Measurements from ENCODE around the gene IGFN1.

Gene IGFN1

DNA sequence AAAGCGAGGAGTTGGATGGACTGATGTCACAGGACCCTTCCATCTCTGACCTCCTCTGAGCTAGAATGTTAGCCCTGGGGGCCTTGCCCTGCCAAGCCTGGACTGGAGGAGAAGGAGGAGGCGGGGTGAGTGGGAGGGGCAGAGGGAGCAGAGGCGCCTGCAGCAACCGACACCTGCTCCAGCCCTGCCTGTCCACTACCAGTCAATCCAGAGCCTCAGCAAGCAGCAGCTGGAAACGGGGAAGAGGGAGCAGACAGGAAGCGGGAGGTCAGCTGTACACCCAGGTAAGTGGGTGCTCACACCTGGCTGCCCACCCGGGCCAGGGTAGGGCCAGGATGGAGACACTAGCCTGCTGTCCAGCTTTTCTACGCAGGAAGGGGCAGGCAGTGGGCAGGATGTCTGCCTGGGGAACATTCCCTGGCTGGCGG lies at the start of gene IGFN1:
IGFN1 (plus strand) TSS at position 201 of the 428 bp plus-strand sequence. CDS start 2,470 bp downstream, outside the sequence.
- Histone ChIP-seq H3K4me2 (no peak within 1 kb of the TSS), H3K4me3 (IDR thresholded peaks at IDR 0.05; ENCODE audit: insufficient read depth, low read depth, low read length) (no peak within 1 kb of the TSS), H3K36me3 (ENCODE audit: insufficient read depth) (no peaks in the 10 kb centered on the region), H4K20me1 (ENCODE audit: insufficient read depth) (no peaks in the 10 kb centered on the region), H3K4me1 (ENCODE audit: low read depth, poor library complexity, severe bottlenecking) (no peaks in the 10 kb centered on the region), H3K9ac (no peak within 1 kb of the TSS), H3K27me3 (ENCODE audit: insufficient read depth, low read depth) (peaks cover 5% of the 10 kb centered on the region; the same call in 1 of the 2 replicates), H3K79me2 (ENCODE audit: insufficient read depth, low read depth) (no peaks in the 10 kb centered on the region), H3K27ac (no peak within 1 kb of the TSS), H2AFZ (ENCODE audit: low read depth) (no peak within 1 kb of the TSS)
- TF ChIP-seq, protein P1, sequence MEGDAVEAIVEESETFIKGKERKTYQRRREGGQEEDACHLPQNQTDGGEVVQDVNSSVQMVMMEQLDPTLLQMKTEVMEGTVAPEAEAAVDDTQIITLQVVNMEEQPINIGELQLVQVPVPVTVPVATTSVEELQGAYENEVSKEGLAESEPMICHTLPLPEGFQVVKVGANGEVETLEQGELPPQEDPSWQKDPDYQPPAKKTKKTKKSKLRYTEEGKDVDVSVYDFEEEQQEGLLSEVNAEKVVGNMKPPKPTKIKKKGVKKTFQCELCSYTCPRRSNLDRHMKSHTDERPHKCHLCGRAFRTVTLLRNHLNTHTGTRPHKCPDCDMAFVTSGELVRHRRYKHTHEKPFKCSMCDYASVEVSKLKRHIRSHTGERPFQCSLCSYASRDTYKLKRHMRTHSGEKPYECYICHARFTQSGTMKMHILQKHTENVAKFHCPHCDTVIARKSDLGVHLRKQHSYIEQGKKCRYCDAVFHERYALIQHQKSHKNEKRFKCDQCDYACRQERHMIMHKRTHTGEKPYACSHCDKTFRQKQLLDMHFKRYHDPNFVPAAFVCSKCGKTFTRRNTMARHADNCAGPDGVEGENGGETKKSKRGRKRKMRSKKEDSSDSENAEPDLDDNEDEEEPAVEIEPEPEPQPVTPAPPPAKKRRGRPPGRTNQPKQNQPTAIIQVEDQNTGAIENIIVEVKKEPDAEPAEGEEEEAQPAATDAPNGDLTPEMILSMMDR (conservative IDR thresholded peaks at IDR 0.05; ENCODE audit: low read depth, low read length): no peak

DNA sequence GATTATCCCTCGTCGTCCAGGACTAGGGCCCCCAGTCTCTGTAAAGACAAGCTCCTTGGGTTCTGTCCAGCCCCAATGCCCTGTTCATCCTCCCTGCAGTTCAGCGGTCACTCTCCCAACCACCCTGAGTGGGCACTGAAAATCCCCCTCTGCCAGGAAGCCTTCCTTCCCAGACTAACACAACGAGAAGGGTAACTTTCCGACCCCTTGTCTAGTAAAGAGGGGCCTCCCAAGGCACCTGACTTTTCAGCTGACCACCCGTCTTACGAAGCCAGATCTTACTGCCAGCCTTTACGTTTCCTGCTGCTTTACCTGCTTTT lies 49.7 kb upstream of the IGFN1 start:
- Histone ChIP-seq H3K4me2 (no peak overlapping the region), H3K79me2 (ENCODE audit: insufficient read depth, low read depth) (no peaks in the 10 kb centered on the region), H3K27me3 (ENCODE audit: insufficient read depth, low read depth) (no peaks in the 10 kb centered on the region), H2AFZ (ENCODE audit: low read depth) (no peak overlapping the region), H4K20me1 (ENCODE audit: insufficient read depth) (no peaks in the 10 kb centered on the region), H3K4me3 (IDR thresholded peaks at IDR 0.05; ENCODE audit: insufficient read depth, low read depth, low read length) (no peak overlapping the region), H3K36me3 (ENCODE audit: insufficient read depth) (peaks cover 4% of the 10 kb centered on the region; the same call in 1 of the 2 replicates), H3K27ac (no peak overlapping the region), H3K9ac (no peak overlapping the region), H3K4me1 (ENCODE audit: low read depth, poor library complexity, severe bottlenecking) (no peaks in the 10 kb centered on the region)
- TF ChIP-seq, protein P1 (conservative IDR thresholded peaks at IDR 0.05; ENCODE audit: low read depth, low read length): no peak

DNA sequence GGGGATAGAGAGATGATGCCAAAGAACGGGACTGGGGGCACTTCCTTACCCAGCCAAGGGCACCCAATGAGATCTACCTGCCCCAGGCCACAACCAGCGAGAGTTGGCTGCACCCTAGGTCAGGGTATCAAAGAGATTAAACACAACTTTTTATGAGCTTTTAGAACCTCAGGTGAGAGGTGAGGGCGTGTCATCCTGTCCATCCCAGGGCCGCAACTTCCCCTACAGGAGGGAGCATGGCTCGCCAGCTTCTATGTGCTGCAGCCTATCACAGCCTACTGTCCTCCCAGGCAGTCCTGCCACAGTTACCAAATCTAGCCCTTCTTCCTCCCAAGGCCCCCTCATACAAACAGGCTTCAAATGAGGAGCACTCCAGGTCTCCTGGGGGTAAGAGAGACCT lies 49.2 kb upstream of the IGFN1 start:
- Histone ChIP-seq H3K36me3 (ENCODE audit: insufficient read depth) (peaks cover 4% of the 10 kb centered on the region; the same call in 1 of the 2 replicates), H3K4me1 (ENCODE audit: low read depth, poor library complexity, severe bottlenecking) (no peaks in the 10 kb centered on the region), H4K20me1 (ENCODE audit: insufficient read depth) (no peaks in the 10 kb centered on the region), H2AFZ (ENCODE audit: low read depth) (no peak overlapping the region), H3K79me2 (ENCODE audit: insufficient read depth, low read depth) (no peaks in the 10 kb centered on the region), H3K27ac (no peak overlapping the region), H3K27me3 (ENCODE audit: insufficient read depth, low read depth) (no peaks in the 10 kb centered on the region), H3K4me3 (IDR thresholded peaks at IDR 0.05; ENCODE audit: insufficient read depth, low read depth, low read length) (no peak overlapping the region), H3K4me2 (no peak overlapping the region), H3K9ac (no peak overlapping the region)
- TF ChIP-seq, protein P1 (conservative IDR thresholded peaks at IDR 0.05; ENCODE audit: low read depth, low read length): no peak

DNA sequence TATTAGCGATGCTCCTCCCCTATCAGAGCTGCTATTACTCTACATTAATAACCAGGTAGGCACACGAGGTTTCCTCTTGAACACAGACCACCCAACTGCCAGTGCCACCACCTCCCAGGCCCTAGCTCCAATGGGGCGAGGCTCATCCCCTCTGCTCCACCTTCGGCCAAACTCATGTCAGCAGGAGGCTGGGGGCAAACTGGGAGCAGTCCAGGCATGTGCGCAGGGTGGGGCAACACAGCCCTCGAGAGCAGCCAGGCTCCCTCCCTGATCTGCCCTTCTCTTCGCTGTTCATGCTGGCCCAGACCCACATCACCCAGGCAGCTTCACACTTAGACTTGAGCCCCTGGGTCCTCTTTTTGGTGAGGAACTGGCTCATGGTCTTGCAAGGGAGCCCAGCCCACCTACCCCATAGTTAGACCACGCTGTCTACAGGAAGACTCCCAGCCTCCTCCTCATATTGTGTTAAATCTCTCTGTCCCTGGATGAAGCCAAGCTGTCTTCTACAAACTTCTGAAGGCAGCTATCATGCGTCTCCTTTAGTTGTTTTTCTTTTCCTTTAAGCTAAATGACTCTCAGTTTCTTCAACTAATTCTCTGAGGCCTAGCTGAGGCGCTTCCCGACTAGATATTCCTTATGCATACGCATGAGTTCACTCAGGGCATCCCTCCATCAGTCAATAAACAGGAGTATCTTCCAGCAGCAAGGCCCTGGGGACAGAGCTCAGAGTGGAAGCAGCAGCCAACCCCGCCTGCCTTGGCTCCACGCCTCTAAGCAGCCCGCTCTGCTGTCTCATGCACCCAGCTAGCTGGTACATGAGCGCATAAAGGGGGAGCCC lies 48.4 kb upstream of the IGFN1 start:
- H4K20me1 ChIP-seq (ENCODE audit: insufficient read depth): no peaks in the 10 kb centered on the region
- no peak overlapping the region for H3K27ac ChIP-seq
- no peaks in the 10 kb centered on the region for H3K27me3 ChIP-seq (ENCODE audit: insufficient read depth, low read depth)
- H3K36me3 ChIP-seq (ENCODE audit: insufficient read depth): peaks cover 4% of the 10 kb centered on the region; the same call in 1 of the 2 replicates
- no peaks in the 10 kb centered on the region for H3K79me2 ChIP-seq (ENCODE audit: insufficient read depth, low read depth)
- H2AFZ ChIP-seq (ENCODE audit: low read depth): no peak overlapping the region
- TF ChIP-seq, protein P1 (conservative IDR thresholded peaks at IDR 0.05; ENCODE audit: low read depth, low read length): no peak
- H3K4me1 ChIP-seq (ENCODE audit: low read depth, poor library complexity, severe bottlenecking): no peaks in the 10 kb centered on the region
- no peak overlapping the region for H3K4me3 ChIP-seq (IDR thresholded peaks at IDR 0.05; ENCODE audit: insufficient read depth, low read depth, low read length)
- H3K4me2 ChIP-seq: no peak overlapping the region
- H3K9ac ChIP-seq: no peak overlapping the region
